ENCODE results near the gene SYNM.

Gene SYNM

GRCh38 chr15:99098991-99099390 is 5.9 kb upstream of the SYNM start:
- ChIA-PET CTCF (interaction anchor here (0.6 to 4.6 kb wide), 9 partner anchors 9 to 117 kb away, joined by 3 to 33 read pairs (median 7); no protein-coding TSS in a partner anchor), POLR2A (no interaction called here)
- no peak for DNase-seq (ENCODE audit: extremely low spot score)
- no peak for TF ChIP-seq CTCF (IDR thresholded peaks at IDR 0.05; ENCODE audit: control extremely low read depth, extremely low read depth, low read depth, missing control alignments)

GRCh38 chr15:99099661-99100060 is 5.2 kb upstream of the SYNM start:
- TF ChIP-seq CTCF (IDR thresholded peaks at IDR 0.05; ENCODE audit: control extremely low read depth, extremely low read depth, low read depth, missing control alignments): no peak
- ChIA-PET POLR2A (no interaction called here), CTCF (interaction anchor here (1.1 to 4.6 kb wide), 11 partner anchors 9 to 605 kb away, joined by 3 to 33 read pairs (median 12); no protein-coding TSS in a partner anchor)
- no peak for DNase-seq (ENCODE audit: extremely low spot score)

- POLR2A ChIA-PET: interaction anchor here (0.6 kb wide), 1 partner anchor 670 kb away, joined by 4 read pairs; no protein-coding TSS in a partner anchor
- DNase-seq (ENCODE audit: extremely low spot score): peak; percentile 69
- CTCF ChIA-PET: interaction anchor here (0.6 to 4.6 kb wide), 28 partner anchors 10 to 691 kb away, joined by 3 to 57 read pairs (median 4); partner anchors contain the start of gene LYSMD4
- peak; percentile 74 for TF ChIP-seq CTCF (IDR thresholded peaks at IDR 0.05; ENCODE audit: control extremely low read depth, extremely low read depth, low read depth, missing control alignments)
These were observed 4.4 kb upstream of the SYNM start for GRCh38 chr15:99100245-99101173.

GRCh38 chr15:99101501-99101900 is 3.4 kb upstream of the SYNM start:
- DNase-seq (ENCODE audit: extremely low spot score): no peak
- TF ChIP-seq CTCF (IDR thresholded peaks at IDR 0.05; ENCODE audit: control extremely low read depth, extremely low read depth, low read depth, missing control alignments): no peak
- CTCF ChIA-PET: interaction anchor here (0.9 to 4.6 kb wide), 23 partner anchors 10 to 690 kb away, joined by 3 to 57 read pairs (median 5); partner anchors contain the start of gene LYSMD4
- POLR2A ChIA-PET: no interaction called here

- POLR2A ChIA-PET: no interaction called here
- CTCF ChIA-PET: interaction anchor here (0.7 to 4.6 kb wide), 13 partner anchors 9 to 653 kb away, joined by 3 to 57 read pairs (median 11); no protein-coding TSS in a partner anchor
- no peak for DNase-seq (ENCODE audit: extremely low spot score)
- no peak for TF ChIP-seq CTCF (IDR thresholded peaks at IDR 0.05; ENCODE audit: control extremely low read depth, extremely low read depth, low read depth, missing control alignments)
These were observed 2.3 kb upstream of the SYNM start for GRCh38 chr15:99102332-99103235.

GRCh38 chr15:99103279-99103678 is 1.6 kb upstream of the SYNM start:
- TF ChIP-seq CTCF (IDR thresholded peaks at IDR 0.05; ENCODE audit: control extremely low read depth, extremely low read depth, low read depth, missing control alignments): no peak
- no peak for DNase-seq (ENCODE audit: extremely low spot score)
- CTCF ChIA-PET: interaction anchor here (1.0 to 4.4 kb wide), 6 partner anchors 14 to 653 kb away, joined by 3 to 57 read pairs (median 6); no protein-coding TSS in a partner anchor
- POLR2A ChIA-PET: no interaction called here
